Chondrocyte (in vitro differentiated cells): ENCODE results near the gene ACAD10. TPM values are rescaled to one million over a fixed set of nuclear protein-coding genes. Genes with fewer than 3 reads are reported as not detected.
"Not testable (repeated sequence)": the region's sequence is repeated elsewhere in the genome, so short reads cannot be mapped to it uniquely, and the experiment has no call there.

ENCODE experiments used
- DNase-seq: peaks from one replicate; pipeline ENCODE4 v3.0.0; 2021; ENCODE audit warnings: mixed read lengths, low spot score
- H3K27ac Mint-ChIP-seq: one replicate; pipeline ENCODE4 v1.8.0; 2021; ENCODE audit warnings: mild to moderate bottlenecking, moderate library complexity, mixed read lengths; ENCODE audit not compliant: unreplicated experiment
- H3K27me3 Mint-ChIP-seq: 2 replicates; pipeline ENCODE4 v1.8.0; 2021; ENCODE audit warnings: low read depth, mixed read lengths
- H3K36me3 Mint-ChIP-seq: 2 replicates; pipeline ENCODE4 v1.8.0; 2021; ENCODE audit warnings: low read depth, mixed read lengths
- H3K4me1 Mint-ChIP-seq: 2 replicates; pipeline ENCODE4 v1.8.0; 2021; ENCODE audit warnings: low read depth, mild to moderate bottlenecking, mixed read lengths
- H3K4me3 Mint-ChIP-seq: one replicate; pipeline ENCODE4 v1.8.0; 2021; ENCODE audit warnings: mild to moderate bottlenecking, moderate library complexity, mixed read lengths; ENCODE audit not compliant: unreplicated experiment
- H3K9me3 Mint-ChIP-seq: 2 replicates; pipeline ENCODE4 v1.8.0; 2021; ENCODE audit warnings: low read depth, mixed read lengths
- CTCF ChIP-seq: fragments of 200-600 bp; sonication (generic); IDR thresholded peaks from 2 replicates; pipeline ENCODE4 v1.5.0; 2021; ENCODE audit warnings: antibody characterized with exemption, mild to moderate bottlenecking, moderate library complexity
- total RNA-seq: library from RNA; stranded (reverse); gene quantifications from 3 replicates; pipeline ENCODE4 v1.2.1, GENCODE V29; 2021

ACAD10 gene
- total RNA-seq, 1 donor from 2014 or later = 13.0 TPM

- peaks cover under 1% of the 10 kb centered on the region for H3K36me3 Mint-ChIP-seq
- H3K4me1 Mint-ChIP-seq = peaks cover 17% of the 10 kb centered on the region
- no peak overlapping the region for H3K27ac Mint-ChIP-seq
- TF ChIP-seq CTCF = no peak
- H3K27me3 Mint-ChIP-seq = no peaks in the 10 kb centered on the region
- no peak overlapping the region for H3K4me3 Mint-ChIP-seq
- DNase-seq = no peak
- H3K9me3 Mint-ChIP-seq = no peaks in the 10 kb centered on the region
These were observed 72.3 kb downstream of the ACAD10 start for GRCh38 chr12:111758120-111758561.

DNA sequence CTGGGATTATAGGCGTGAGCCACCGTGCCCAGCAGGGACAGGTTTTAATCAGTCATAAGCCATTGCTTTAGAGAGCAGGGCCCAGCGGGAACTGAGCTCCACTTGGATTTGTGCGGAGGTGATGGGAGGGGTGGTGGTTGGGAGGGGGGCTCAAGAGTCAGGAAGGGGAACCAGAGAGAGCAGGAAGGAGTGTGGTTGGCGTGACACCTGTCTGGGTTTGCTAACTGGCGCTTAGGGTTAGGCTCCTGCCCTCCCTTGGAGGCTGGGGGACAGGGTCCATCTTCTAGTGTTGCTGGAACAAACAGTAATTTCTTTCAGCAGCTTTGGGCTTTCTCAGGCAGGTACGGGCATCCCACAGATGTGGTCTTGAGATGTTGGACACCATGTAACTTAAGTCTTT, 73.4 kb downstream of the ACAD10 start:
- peaks cover 17% of the 10 kb centered on the region for H3K4me1 Mint-ChIP-seq
- no peaks in the 10 kb centered on the region for H3K36me3 Mint-ChIP-seq
- no peaks in the 10 kb centered on the region for H3K9me3 Mint-ChIP-seq
- no peak for TF ChIP-seq CTCF
- H3K27me3 Mint-ChIP-seq = no peaks in the 10 kb centered on the region
- H3K4me3 Mint-ChIP-seq = no peak overlapping the region
- no peak overlapping the region for H3K27ac Mint-ChIP-seq
- no peak for DNase-seq

DNA sequence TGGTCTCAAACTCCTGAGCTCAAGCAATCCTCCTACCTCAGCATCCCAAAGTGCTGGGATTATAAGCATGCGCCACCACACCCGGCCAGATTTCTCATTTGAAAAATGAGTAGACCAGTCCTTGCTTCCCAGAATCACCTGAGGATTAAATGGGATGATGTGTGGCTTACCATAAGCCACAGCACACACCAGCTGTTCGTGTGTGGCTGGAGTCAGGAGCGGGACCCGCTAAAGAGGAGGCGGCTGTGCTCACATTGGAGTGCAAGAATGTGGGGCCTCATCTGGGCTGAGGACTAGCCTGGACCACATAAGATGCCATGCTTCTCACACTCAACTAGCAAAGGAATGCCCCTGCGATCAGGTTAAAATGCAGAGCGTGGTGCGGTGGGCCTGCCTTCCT, 74.1 kb downstream of the ACAD10 start:
- no peak for TF ChIP-seq CTCF
- DNase-seq = no peak
- Mint-ChIP-seq H3K27me3 (no peaks in the 10 kb centered on the region), H3K9me3 (no peaks in the 10 kb centered on the region), H3K27ac (no peak overlapping the region), H3K4me3 (no peak overlapping the region), H3K4me1 (peaks cover 17% of the 10 kb centered on the region), H3K36me3 (no peaks in the 10 kb centered on the region)

GRCh38 chr12:111761099-111761498, 75.2 kb downstream of the ACAD10 start:
- Mint-ChIP-seq H3K27me3 (no peaks in the 10 kb centered on the region), H3K27ac (no peak overlapping the region), H3K36me3 (no peaks in the 10 kb centered on the region), H3K4me3 (no peak overlapping the region), H3K4me1 (peaks cover 17% of the 10 kb centered on the region), H3K9me3 (no peaks in the 10 kb centered on the region)
- DNase-seq = no peak
- no peak for TF ChIP-seq CTCF

DNA sequence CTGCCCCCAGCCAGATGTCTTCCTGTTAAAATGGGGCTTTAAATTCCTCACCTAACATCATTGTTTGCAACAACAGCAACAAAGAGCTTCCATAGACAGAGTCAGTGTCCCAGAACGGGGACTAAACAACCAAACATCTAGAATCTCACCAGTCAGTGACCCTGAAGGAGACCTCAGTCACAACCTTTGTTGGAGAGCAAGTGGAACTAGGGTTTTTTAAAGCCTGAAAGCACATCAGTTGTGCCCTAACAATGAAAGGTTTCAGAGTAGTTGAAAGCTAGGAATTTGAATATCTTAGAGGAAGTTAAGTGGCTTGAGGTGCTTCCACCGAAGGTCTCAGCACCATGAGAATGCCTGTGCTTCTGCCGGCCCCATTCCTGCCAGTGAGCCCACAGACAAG, 75.9 kb downstream of the ACAD10 start:
- H3K9me3 Mint-ChIP-seq = no peaks in the 10 kb centered on the region
- no peak overlapping the region for H3K27ac Mint-ChIP-seq
- H3K36me3 Mint-ChIP-seq = no peaks in the 10 kb centered on the region
- peaks cover 21% of the 10 kb centered on the region for H3K4me1 Mint-ChIP-seq
- H3K4me3 Mint-ChIP-seq = no peak overlapping the region
- DNase-seq = no peak
- H3K27me3 Mint-ChIP-seq = no peaks in the 10 kb centered on the region
- no peak for TF ChIP-seq CTCF

- not testable (repeated sequence) for H3K36me3 Mint-ChIP-seq, H3K27ac Mint-ChIP-seq, H3K27me3 Mint-ChIP-seq, H3K4me3 Mint-ChIP-seq, DNase-seq, H3K9me3 Mint-ChIP-seq
- peaks cover 17% of the 10 kb centered on the region for H3K4me1 Mint-ChIP-seq
These were observed 77.7 kb downstream of the ACAD10 start for GRCh38 chr12:111763552-111763951.
